Left forelimb (tissue), 1 donor: ENCODE results near the gene SAMD4B.
"Not testable (repeated sequence)": the region's sequence is repeated elsewhere in the genome, so short reads cannot be mapped to it uniquely, and the experiment has no call there.

Source experiments
- DNase-seq: peaks from one replicate; pipeline ENCODE4 v3.0.0-alpha.2; 2018; ENCODE audit warnings: low spot score

The SAMD4B gene, protein sequence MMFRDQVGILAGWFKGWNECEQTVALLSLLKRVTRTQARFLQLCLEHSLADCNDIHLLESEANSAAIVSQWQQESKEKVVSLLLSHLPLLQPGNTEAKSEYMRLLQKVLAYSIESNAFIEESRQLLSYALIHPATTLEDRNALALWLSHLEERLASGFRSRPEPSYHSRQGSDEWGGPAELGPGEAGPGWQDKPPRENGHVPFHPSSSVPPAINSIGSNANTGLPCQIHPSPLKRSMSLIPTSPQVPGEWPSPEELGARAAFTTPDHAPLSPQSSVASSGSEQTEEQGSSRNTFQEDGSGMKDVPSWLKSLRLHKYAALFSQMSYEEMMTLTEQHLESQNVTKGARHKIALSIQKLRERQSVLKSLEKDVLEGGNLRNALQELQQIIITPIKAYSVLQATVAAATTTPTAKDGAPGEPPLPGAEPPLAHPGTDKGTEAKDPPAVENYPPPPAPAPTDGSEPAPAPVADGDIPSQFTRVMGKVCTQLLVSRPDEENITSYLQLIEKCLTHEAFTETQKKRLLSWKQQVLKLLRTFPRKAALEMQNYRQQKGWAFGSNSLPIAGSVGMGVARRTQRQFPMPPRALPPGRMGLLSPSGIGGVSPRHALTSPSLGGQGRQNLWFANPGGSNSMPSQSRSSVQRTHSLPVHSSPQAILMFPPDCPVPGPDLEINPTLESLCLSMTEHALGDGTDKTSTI

GRCh38 chr19:39341719-39342604 lies at the start of gene SAMD4B:
Gene SAMD4B, plus strand, starts transcription at chr19:39342421. Its CDS starts 14,473 bp downstream, at chr19:39356894.
- peak; percentile 100 for DNase-seq

DNA sequence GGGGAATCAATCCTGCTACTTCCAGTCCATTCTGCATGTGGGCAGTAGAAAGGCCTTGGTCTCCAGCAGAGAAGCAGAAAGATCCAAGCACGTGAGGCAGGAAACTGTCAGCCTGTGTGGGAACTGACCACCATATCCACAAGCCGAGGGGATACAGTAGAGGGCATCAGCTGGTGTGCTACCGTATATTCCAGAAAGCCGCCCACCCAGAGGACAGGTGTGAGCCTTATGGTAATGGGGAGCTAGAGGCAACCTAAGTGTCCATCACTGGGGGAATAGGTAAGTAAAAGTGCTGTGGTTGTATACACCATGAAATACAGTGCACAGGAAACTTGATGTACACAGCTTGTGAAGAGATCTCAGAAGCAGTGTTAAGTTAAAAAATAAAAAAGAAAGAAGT lies 48.8 kb upstream of the SAMD4B start:
- no peak for DNase-seq

- DNase-seq, result no peak
Observed at GRCh38 chr19:39296055-39296645, 46.1 kb upstream of the SAMD4B start, which contains the start of gene IFNL1. Gene IFNL1, plus strand, starts transcription at chr19:39296407. Its CDS starts 15 bp downstream, at chr19:39296422.

- no peak for DNase-seq
Observed at GRCh38 chr19:39296906-39297305, 45.3 kb upstream of the SAMD4B start.

DNA sequence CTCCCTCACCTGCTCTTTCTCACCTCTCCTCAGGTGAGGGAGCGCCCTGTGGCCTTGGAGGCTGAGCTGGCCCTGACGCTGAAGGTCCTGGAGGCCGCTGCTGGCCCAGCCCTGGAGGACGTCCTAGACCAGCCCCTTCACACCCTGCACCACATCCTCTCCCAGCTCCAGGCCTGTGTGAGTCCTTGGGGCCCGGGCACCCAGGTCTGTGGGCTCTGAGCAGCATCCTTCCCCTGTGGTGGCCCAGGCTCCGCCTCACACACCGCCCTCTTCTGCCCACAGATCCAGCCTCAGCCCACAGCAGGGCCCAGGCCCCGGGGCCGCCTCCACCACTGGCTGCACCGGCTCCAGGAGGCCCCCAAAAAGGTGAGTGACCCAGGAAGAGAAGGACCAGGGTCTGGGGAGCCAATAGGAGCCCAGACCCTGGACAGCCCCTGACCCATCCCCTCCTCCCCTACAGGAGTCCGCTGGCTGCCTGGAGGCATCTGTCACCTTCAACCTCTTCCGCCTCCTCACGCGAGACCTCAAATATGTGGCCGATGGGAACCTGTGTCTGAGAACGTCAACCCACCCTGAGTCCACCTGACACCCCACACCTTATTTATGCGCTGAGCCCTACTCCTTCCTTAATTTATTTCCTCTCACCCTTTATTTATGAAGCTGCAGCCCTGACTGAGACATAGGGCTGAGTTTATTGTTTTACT lies 44.1 kb upstream of the SAMD4B start:
- DNase-seq, result no peak

- no peak for DNase-seq
Observed at GRCh38 chr19:39299404-39299803, 42.8 kb upstream of the SAMD4B start.

DNA sequence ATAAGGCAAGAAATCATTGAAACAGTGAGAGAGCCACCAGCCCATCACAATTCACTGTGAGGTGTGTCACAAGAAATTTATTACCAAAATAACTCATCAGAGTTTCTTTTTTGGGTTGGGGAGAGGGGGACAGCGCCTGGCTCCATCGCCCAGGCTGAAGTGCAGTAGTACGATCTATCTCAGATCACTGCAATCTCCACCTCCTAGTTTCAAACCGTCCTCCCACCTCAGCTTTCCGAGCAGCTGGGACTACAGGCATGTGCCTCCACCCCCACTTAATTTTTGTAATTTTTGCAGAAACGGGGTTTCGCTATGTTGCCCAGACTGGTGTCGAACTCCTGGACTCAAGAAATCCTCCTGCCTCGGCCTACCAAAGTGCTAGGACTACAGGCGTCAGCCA lies 42.4 kb upstream of the SAMD4B start:
- DNase-seq, result no peak

GRCh38 chr19:39301021-39301420 lies 41.2 kb upstream of the SAMD4B start:
- no peak for DNase-seq

DNA sequence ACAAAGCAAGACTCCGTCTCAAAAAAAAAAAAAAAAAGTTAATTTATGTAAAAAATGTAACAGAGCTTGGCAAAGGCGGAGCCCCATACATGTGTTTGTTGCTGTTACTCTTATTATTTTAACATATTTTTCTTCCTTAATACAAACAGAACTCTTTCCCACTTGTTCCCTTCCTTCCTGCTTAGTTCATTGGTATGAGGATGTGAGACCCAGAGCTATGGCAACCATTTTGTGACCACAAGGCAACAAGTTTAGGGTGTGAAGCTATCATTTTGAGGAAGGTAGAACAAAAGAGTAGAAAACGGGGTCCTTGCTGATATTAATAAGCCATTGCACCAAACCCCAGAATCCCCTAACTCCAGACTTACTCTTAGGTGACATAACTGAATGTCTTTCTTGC lies 40.7 kb upstream of the SAMD4B start:
- no peak for DNase-seq

- no peak for DNase-seq
Observed at GRCh38 chr19:39303373-39304184, 38.6 kb upstream of the SAMD4B start.

DNA sequence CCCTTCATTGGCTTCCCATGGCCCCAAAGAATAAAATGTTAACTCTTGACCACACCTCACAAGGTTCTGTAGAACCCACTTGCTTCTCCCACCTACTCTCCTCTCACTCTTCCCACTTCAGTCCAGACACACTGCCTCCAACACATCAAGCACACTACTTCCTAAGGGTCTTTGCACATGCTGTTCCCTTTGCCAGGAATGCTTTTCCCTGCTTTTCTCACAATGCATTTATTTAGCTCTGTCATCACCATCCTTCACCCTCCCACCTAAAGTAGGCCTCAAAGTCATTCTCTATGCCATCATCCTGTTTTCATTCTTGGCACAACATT lies 38.1 kb upstream of the SAMD4B start:
- no peak for DNase-seq

- DNase-seq, result no peak
Observed at GRCh38 chr19:39304701-39305571, 37.3 kb upstream of the SAMD4B start.

DNA sequence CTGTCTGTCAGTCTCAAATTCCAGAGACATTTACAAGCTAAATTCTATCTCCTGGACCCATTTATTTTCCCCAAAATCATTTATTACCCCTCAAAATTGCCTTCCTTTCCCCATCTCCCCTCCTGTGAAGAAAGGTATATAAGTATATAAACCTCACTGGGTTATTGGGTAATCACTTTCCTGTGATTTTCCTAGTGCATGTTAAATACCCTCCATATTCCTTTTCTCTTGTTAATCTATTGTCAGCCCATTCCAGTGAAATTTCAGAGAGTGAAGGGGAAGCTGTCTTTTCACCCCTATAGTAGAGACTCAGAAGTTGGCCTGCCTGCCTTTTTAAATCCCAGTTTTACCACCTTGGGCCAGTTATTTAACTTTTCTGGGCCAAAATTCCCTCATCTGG lies 36.1 kb upstream of the SAMD4B start:
- no peak for DNase-seq

DNA sequence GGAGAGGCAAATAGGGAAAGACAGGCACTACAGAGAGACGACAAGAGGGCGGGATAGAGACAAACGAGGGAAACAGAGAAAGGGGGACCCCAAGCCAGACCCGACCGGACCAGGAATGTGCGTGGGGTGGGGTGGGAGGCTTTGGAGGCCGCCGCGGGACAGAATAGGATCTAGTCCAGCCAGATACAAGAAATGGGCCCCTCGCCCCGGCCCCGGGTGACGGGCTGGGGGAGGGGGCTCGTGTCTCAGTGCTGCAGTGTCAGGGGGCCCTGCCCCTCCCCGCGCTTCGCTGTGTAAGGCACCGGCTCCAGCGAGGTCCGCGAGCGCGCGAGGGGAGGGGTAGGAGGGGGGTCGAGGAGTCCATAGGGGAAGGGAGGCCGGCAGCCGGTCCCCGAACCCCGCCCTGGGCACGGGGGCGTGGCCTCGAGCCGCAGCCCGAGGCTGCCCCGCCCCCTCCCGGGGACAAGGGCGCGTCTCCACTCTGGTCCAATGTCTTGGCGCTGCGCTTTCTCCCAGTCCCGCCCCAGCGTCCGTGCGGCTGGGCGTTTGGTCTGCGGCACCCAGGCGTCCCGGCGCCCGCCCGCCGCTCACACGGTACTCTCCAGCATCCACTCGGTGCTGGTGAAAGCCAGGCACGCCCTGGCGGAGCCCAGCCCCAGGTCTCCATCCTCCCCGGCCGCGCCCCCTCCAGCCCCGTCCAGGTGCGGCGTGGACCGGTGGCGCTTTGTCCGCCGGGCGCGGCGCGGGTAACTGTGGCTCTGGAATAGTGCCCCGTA lies 35.0 kb upstream of the SAMD4B start:
- DNase-seq, result no peak

DNA sequence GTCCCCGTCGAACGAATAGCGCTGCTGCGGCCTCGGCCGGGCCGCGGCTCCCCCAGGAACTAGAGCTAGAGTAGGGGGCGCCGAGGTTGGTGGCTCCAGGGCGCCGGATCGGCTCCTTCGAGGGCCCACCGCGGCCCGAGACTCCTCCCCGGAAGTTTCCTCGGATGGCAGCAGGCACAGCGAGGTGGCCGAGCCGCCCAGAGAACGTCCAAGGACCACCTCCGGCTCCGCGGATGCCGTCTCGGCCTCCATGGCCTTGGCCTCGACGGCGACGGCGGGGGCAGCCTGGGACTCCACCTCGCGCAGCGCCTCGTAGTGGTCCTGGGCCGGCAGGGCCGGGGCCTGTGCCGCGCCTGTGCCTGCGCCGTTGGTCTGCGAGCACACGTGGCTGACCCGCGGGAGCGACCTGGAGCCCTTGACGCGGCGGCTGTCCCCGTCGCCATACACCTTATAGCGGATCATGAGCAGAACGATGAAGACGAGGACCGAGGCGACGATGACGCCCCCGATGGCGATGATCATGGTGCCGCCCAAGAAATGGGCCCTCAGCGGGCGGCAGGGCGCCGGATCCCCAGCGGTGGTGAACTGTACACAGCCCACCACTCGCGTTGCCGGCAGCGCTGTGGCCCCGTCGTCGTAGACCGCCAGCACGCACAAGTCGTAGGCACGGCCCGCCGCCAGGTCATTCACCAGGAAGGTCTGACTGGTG lies 34.2 kb upstream of the SAMD4B start:
- no peak for DNase-seq

GRCh38 chr19:39308531-39309304 lies 33.5 kb upstream of the SAMD4B start:
- DNase-seq, result no peak

- not testable (repeated sequence) for DNase-seq
Observed at GRCh38 chr19:39309305-39309670, 32.9 kb upstream of the SAMD4B start.
